HG03378 (cell line): ENCODE data around the gene SPSB4.

Experiments used
- ATAC-seq: cut with Tn5 transposase; IDR thresholded peaks from one replicate; pipeline ENCODE4 v1.9.1; 2021; ENCODE audit warnings: mild to moderate bottlenecking, moderate library complexity; ENCODE audit not compliant: unreplicated experiment

Gene SPSB4

DNA sequence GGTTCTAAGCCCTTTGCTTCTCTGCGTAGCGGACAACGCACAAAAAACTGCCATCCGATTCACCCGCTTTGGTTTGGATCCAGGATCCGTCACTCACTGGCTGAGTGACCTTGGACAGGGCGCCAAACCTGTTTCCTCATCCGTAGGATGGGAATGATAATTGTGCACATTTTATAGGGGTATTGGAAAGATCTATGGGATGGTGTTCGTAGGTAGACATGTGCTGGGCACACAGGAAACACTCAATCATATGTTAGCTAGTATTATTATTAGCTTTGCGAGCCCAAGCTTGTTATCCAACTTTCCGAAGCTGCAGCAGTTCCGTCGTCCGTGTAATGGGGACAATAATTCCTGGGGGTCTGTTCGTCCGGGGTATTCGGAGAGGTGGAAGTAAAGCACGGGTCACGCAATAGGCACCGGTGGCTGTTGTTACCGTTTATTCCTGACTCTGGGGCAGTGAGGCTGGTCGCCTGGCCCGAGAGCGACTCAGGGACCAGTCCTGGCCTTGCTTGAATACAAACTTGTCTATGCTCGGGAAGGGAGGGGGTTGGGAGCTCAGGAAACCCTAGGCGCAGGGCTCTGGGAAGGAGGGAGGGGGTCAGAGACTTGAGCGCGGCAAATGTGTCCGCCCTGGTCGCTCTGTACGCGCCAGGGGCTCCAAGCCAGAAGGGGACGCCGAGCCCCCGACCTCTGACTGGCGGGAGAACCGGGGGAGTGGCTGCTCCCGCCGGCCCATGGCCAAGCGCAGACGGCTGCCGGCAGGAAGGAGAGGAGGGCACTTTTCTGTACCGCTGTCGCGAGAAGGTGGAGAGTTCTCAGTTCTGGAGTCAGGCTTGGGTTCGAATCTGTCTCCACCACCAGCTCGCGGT is 1.3 kb downstream of the SPSB4 start:
- no peak for ATAC-seq

DNA sequence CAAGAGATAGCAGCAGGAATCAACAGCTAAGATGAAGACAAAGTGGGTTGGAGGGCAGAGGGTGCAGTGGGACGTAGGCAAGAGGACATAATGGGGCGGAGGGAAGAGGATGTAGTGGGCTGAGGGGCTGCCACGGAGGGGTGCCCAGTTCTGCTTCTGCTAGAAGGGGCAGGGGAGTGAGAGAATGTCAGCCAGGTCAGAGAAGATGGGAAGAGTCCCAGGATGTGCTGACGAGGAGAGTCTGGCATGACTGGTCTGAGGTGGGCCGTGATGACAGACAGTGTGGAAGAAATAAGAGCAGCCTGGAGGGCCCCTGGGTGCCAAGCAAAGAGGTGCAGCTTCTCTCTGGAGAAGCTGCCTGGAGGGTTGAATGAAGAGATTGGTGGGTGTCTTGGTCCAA is 4.0 kb downstream of the SPSB4 start:
- no peak for ATAC-seq

DNA sequence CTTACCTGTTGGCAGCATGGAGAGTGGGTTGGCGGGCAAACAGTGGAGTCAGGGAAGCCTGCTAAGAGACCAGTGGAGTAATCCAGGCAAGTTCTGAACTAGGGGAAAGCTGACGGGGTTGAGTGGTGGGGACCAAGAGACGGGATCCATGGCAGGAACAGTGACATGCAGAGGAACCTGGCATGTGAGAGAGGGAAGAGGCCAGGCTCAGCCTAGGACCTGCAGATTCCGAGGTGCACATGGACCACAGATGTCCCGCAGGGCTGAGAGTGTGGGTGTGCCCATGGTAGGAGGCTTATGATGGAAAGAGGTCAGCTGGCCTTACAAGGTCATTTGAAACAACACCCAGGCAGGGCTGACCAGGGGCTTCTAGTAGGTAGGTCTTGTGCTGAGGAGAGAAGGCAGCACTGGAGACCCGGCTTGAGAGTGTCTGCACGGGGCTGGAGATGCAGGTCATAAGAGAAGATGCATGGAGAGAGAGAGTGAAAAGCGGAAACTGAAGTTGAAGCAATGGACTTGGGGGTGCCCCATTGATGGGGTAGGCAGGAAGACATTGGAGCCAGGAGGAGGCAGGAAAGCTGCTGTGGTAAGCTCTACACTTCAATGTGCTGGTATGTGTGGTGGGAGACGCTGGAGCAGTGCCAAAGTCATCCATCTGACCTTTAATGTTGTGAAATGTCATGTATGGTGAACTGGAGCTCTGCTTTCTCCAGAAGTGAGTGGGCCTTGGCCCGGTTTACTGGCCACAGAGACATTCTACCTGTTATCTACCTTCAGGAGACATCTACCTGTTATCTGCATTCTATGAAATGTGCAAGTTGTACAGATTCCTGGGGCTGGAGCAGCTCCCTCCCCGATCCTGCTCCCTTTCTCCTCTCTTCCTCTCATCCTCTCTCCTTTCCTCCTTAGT is 4.6 kb downstream of the SPSB4 start:
- no peak for ATAC-seq

DNA sequence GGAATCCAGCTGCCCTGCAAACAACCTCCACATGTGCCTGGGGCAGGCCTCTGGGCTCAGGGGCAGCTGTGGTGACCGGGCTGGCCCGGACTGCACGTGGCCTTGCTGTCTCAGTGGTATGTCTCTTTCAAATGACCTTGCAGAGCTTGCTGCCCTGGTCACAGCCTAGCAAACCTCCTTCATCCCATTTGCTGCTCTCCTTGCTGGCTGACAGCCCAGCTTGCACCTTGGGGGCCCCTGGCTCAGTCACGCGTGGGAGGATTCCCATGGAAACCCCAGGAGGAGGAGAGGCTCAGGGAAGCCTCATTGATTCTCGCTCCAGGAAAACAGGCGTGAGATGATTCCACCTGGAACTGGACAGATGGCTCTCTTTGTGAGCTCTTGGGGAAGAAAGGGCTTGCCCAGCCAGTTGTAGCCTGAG is 5.6 kb downstream of the SPSB4 start:
- ATAC-seq = no peak

DNA sequence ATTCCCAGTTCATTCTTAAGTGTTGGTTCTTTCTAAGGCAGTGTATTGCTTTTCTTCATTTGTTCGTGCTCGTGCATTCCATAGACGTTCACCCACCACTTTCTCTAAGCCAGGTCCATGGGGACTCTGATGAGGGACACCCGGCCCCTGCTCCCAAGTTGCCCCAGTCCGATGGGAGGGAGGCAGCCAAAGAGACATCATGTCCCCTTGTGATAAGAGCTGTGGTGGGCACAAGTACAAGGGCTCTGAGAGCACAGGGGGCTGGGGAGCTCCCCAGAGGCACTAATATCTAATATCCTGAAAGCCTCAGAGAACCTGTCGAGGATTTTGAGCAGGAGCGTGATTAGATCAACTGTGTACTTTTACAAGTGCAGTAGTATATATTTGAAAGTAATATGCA is 6.3 kb downstream of the SPSB4 start:
- ATAC-seq = no peak

DNA sequence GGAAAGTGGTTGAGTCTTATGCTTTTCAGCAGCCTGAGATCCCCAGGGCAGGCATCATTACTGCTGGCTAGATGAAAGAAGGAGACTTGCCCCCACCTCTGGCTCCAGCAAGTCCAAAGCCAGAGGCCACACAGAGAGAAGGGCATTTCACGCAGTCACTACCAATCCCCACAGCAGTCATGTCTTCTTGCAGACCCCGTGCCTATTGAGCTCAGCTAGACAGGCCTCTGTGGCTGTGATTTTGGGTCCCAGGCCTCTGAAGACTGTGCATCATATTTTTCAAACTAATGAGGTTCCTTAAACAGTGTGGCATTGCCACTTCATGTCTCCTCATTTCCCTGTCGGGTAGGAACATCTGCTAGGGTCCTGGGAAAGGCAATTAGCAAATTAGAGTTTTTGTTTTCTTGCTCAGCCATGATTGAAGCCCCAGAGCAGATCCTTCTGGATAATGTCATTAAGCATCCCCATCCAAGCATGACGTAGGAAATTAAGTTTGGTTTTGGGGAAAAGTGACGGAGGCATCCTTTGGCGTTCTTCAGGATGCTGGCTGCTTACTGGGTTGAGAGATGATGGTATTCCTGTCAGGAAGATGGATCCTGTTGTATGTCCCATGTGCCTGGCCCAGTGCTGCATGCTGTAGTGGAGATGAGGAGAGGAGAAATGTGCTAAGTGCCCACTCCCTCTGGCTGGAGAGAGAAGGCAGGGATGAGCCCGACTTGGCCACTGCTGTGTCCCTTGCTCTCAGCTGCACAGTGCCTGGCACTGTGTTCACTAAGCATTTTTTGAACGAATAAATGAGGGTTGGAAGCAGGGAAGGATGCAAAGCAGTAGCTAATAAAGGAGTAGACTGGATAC is 7.0 kb downstream of the SPSB4 start:
- no peak for ATAC-seq

DNA sequence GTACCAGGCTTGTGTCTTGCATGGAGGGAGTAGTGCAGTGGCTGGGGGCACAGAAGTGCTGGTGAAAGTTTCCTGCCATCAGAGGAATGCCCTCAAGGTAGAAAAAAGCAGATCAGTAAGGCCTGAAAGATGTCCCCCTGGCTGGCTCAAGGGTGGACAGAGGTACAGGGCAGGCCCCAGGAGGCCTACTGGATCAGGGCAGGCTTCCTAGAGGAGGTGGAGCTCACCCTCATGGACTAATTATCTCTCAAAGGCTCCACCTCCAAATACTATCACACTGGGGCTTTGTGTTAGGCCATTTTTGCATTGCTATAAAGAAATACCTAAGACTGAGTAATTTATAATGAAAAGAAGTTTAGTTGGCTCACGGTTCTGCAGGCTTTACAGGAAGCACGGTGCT is 7.8 kb downstream of the SPSB4 start:
- ATAC-seq = no peak

DNA sequence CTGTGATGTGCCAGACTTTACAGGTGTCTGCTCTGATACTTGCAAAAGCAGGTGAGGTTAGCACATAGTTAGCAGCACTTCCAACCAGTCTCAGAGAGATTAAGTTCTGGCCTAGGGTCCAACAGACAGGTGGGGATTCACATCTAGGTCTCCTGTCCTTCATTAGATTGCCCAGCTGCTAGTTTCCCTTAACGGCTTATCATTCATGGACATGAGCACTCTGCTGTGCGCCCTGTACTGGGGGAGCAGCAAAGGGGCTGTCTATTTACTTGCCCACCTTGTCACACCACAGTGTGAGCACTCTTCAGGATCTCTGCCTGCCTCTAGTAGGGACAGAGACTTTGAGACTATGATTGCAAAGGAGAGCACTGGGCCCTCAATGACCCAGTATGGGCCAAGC is 8.7 kb downstream of the SPSB4 start:
- no peak for ATAC-seq

DNA sequence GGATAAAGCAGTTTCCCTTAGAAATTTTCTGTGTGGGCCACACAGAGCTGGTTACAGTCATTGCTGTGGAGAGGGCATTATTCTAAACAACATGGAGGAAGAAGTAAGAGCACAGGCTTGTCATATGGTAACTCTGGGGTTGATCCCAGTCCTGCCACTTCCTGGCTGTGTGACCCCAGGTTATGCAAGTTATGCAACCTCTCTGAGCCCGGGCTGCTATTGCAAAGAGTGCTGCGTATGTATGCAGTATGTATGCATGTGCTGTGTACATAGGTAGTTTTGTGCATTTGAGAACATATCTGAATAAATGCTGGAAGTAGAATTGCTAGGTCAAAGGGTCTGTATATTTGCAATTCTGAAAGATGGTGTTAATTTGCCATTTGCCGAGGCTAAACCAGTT is 9.2 kb downstream of the SPSB4 start:
- ATAC-seq = no peak

DNA sequence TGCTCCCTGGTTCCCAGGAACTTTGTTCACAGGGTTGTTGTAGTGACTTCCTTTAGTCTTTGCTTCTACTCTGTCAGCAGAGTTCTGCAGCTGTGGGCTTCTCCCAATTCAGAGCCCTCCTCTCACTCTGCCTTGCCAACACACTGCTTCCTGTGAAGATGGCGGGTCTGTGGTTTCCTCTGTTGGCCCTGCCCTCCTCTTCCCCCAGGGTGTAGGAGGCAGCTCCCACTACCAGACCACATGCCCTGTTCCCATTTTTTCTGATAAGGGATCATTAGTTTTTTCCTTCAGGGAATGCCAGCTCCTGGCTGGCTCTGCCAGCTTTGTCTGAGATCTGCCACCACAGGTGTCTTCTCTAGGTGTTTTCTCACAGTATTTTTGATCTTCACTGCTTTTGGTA is 12.7 kb downstream of the SPSB4 start:
- no peak for ATAC-seq

DNA sequence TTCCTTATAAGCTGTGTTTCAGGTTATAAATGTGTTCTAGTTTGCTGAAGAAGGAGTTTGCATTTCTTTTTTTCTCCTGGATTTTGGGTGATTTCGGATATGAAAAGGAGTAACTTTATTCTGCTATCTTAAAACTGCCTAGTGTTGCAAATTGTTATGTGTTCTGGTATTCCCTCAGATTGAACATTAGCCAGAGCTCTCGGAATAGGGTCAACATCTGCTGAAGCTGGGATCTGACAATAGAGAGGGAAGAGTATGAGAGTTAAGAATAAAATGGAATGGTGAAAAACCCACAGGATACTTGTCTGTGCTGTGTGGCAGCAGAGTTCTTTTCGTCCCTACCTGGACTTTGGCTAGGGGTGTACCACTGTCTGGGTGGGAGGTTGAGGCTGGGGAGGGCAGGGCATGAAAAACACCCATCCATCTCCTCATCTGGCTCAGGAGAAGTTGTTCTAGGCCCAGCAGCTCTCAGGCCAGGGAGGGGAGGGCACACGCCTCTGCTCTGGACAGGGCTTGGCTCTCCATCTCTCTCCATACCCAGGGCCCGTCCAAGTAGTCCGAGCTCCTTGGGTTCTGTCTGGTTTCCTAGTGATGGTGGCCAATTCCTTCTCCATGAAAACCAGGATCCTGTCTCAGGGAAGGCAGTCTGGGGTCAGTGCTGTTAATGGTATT is 13.2 kb downstream of the SPSB4 start:
- ATAC-seq = no peak

DNA sequence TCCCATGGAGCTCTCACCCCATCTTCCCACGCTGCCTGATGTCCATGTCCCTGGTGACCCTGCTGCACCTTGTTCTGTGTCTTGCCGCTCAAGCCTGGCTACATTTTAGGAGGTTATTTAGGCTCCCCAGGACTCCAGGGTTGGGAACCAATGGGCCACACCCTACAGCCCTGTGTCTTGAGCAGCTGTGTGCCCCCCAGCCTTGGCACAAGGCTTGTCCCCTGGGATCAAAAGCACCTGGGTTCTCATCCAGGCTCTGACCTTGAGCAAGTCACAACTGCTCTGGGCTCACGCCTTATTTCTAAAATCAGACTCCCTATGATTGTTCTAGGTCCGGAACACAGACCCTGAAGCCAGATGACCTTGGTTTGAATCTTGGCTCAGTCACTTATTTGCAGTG is 14.1 kb downstream of the SPSB4 start:
- ATAC-seq = no peak

DNA sequence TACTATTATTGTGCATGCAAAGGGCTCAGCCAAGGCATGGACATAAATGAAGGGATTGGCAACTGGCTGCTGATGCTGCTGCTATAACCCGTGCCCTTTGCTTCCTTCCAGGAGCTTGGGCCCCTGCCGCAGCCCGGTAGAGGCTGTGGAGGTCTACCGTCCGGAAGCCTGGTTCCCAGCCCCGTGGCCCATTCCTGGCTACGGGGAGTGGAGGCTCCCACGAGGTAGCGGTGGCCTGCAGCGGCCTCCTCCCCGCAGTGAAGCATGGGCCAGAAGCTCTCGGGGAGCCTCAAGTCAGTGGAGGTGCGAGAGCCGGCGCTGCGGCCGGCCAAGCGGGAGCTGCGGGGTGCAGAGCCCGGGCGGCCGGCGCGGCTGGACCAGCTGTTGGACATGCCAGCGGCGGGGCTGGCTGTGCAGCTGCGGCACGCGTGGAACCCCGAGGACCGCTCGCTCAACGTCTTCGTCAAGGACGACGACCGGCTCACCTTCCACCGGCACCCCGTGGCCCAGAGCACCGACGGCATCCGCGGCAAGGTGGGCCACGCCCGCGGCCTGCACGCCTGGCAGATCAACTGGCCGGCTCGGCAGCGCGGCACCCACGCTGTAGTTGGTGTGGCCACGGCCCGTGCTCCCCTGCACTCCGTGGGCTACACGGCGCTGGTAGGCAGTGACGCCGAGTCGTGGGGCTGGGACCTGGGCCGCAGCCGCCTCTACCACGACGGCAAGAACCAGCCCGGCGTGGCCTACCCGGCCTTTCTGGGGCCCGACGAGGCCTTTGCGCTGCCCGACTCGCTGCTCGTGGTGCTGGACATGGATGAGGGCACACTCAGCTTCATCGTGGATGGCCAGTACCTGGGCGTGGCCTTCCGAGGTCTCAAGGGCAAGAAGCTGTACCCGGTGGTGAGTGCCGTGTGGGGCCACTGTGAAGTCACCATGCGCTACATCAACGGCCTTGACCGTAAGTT is 15.0 kb downstream of the SPSB4 start:
- ATAC-seq = no peak

DNA sequence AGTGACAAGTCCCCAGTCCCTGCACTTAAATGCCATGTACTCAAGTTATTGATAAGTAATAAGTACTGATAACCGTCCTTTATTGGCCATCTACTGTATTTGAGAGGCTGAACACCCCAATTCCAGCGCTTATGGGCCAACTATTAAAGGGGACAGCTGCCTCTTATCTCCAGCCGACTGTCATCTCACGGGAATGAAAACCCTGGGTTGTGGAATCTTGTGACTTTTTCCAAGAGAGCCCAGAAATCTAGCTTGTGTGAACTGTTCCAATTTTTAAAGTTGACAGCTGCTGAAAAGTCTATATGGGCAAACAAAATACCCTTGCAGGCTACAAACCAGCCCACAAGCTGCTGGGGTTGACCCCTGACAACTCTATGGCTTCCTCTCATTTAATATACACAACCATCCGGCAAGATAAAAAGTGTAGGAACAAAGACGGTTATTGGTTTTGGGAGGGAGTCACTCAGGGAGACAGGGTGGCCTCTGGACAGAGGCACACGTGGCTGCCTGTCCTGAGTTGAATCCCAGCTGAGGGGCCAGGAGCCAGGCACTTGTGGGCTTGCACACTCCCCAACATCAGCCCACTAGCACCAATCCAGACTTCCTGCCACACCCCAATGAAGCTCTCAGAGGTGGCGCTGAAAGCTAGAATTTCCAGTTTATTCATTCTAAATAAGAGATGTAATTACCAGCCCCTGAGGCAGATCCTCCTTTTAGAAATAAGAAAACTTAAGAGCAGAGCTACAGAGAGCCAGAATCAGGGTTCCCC is 16.2 kb downstream of the SPSB4 start:
- ATAC-seq = no peak

DNA sequence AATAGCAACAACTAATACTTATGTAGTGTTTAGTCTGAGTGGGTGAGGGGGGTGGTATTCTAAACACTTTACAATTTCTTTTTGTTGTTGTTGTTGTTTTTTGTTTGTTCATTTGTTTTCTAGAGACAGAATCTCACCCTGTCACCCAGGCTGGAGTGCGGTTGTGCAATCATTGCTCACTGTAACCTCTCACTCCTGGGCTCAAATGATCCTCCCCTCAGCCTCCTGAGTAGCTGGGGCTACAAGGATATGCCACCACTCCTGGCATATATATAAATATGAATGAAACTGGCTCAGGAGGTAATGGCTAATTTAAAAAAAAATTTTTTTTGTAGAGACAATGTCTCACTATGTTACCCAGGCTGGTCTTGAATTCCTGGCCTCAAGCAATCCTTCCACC is 19.1 kb downstream of the SPSB4 start:
- ATAC-seq = no peak

DNA sequence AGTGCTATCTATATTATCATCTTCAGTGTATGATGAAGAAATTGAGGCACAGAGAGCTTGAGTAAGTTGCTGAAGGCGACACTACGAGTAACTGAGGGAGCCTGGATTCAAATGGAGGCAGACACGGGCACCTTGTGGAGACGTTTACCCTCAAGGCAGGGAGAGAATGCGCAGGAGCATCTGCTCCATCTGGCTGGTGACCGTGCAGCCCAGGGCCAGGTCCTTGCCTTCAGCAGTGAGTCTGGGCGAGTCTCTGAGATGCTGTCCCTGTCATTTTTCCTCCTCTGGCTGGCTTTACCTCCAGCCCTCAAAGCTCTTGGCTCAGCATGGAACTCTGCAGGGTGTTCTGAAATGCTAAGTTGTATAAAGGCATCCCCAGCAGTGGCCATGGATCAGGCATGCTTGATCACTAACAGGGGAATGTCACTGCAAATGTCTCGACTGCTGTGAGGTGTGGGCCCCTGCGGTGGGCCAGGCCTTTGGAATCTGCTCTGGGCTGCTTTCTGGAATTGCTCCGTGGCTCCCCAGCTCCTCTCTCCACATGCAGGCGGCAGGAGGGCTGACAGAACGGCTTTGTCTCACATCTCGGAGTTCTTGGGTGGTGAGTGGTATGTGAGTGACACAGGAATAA is 19.7 kb downstream of the SPSB4 start:
- no peak for ATAC-seq

DNA sequence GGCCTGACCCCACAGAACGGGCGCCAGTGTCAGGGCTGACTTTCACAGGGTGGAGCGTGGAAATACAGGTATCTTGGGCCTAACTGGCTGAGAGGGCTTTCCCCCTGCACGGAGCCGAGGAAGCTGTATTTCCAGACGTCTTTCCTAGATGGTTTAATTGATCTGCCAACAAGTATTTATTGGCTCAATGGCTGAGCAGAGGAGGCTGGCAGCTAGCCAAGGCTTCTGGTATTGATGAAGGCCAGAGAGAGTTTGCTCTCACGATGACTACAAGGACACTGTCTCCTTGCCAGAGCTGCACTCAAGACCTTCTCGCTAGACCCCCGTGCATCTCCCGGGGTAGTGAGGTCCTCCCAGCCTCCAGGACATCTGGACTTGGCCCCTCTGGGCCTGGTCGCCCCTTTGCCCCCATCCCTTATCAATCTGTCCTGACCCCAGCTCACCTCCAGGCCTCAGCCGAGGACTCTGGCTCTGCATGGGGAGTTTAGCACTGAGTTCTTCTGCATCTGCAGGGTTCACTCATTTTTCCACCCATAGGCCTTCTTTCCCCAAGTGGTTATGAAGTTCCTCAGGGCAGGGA is 20.6 kb downstream of the SPSB4 start:
- ATAC-seq = no peak

DNA sequence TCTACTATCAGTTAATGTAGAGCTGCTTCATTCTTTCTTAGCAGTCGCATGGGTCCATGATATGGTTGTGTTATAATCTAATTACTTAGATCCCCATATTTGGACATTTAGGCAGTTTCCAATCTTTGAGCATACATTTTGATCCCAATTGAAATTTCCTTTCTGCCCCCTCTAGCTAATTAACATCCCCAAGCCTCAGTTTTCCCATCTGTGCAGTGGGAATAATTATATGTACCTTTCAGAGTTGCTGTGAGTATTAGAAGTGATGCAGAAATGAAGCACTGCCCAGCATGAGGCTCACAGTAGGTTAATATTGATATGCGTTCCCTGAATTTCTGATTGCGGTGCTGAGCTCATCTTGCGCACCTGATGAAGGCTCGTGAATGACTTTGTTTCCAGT is 21.8 kb downstream of the SPSB4 start:
- ATAC-seq = no peak
